GM23338 (cell line): ENCODE data around the gene LCNL1.

ENCODE experiments used
- CREB1 ChIP-seq: fragments of 250-450 bp; sonication (Bioruptor Pico); IDR thresholded peaks from 2 replicates; pipeline ENCODE4 v1.5.0; 2020; ENCODE audit warnings: low read depth, mild to moderate bottlenecking, moderate library complexity
- CTCF ChIP-seq, 2 experiments: fragments of 200-600 bp in 1 of 2; sonication (generic) in 1 of 2; conservative IDR thresholded peaks; 2 replicates each; pipeline versions ENCODE4 v1.5.1 to v1.6.1; 2016 to 2017; ENCODE audit warnings: antibody characterized with exemption in 2 of 2, low read depth in 2 of 2, mild to moderate bottlenecking in 2 of 2, moderate library complexity in 1 of 2
- EZH2 ChIP-seq: fragments of 200-600 bp; sonication (generic); IDR thresholded peaks from one replicate; pipeline ENCODE4 v1.8.0; 2017; ENCODE audit warnings: antibody characterized with exemption, mild to moderate bottlenecking, low read depth; ENCODE audit not compliant: unreplicated experiment
- EZH2phosphoT487 ChIP-seq: fragments of 200-600 bp; sonication (generic); IDR thresholded peaks from one replicate; pipeline ENCODE4 v1.8.1; 2018; ENCODE audit warnings: antibody characterized with exemption; ENCODE audit not compliant: unreplicated experiment
- POLR2AphosphoS5 ChIP-seq: IDR thresholded peaks from 2 replicates; pipeline ENCODE4 v1.6.1; 2016; ENCODE audit warnings: antibody characterized with exemption, low read depth
- REST ChIP-seq: IDR thresholded peaks from one replicate; pipeline ENCODE4 v1.6.1; 2018; ENCODE audit warnings: antibody characterized with exemption; ENCODE audit not compliant: unreplicated experiment
- ZNF114 ChIP-seq: fragments of 250-450 bp; sonication (Bioruptor Pico); IDR thresholded peaks from 2 replicates; pipeline ENCODE4 v1.5.0; 2020; ENCODE audit warnings: mild to moderate bottlenecking, moderate library complexity

- TF ChIP-seq CTCF (conservative IDR thresholded peaks at IDR 0.05; ENCODE audit: low read depth in 2 of 2) (no peak), POLR2AphosphoS5 (no peak), CREB1 (no peak), EZH2phosphoT487 (no peak), EZH2 (no peak), ZNF114 (CRISPR knock-in tag) (no peak), REST (no peak)
These were observed 21.9 kb upstream of the LCNL1 start for GRCh38 chr9:136960938-136961275.
